ENCODE measurements around the gene MLH3.

GRCh38 chr14:75015496-75015895, 35.8 kb downstream of the MLH3 start:
- TF ChIP-seq CTCF (conservative IDR thresholded peaks at IDR 0.05 in 1 of 2, IDR thresholded peaks at IDR 0.05 in 1 of 2; ENCODE audit: low read depth in 1 of 2, low read length in 2 of 2) = no peak
- TF ChIP-seq EZH2 (IDR thresholded peaks at IDR 0.05; ENCODE audit: low read length, missing control alignments) = no peak

Measured in fibroblast of lung (primary cell).